HUES64 (cell line): Measurements from ENCODE around the gene ACP7.
"Not testable (repeated sequence)": the region's sequence is repeated elsewhere in the genome, so short reads cannot be mapped to it uniquely, and the experiment has no call there.

ENCODE experiments used
- H3K27ac ChIP-seq: 2 replicates; pipeline ENCODE4 v1.7.0; 2013; ENCODE audit warnings: low read depth, low read length, inconsistent platforms
- H3K27me3 ChIP-seq: 2 replicates; pipeline ENCODE4 v1.6.1; 2013; ENCODE audit warnings: mild to moderate bottlenecking, low read length; ENCODE audit not compliant: insufficient read depth
- H3K36me3 ChIP-seq: 2 replicates; pipeline ENCODE4 v1.6.1; 2013; ENCODE audit warnings: mild to moderate bottlenecking, low read length; ENCODE audit not compliant: insufficient read depth
- H3K4me1 ChIP-seq: 2 replicates; pipeline ENCODE4 v1.6.1; 2013; ENCODE audit warnings: mild to moderate bottlenecking, low read length, moderate library complexity; ENCODE audit not compliant: insufficient read depth
- H3K4me3 ChIP-seq: 2 replicates; pipeline ENCODE4 v1.5.1; 2013; ENCODE audit warnings: mild to moderate bottlenecking, low read length, moderate library complexity
- H3K9ac ChIP-seq: 2 replicates; pipeline ENCODE4 v1.6.1; 2013; ENCODE audit warnings: mild to moderate bottlenecking, low read depth, low read length
- H3K9me3 ChIP-seq: 2 replicates; pipeline ENCODE4 v1.6.1; 2013; ENCODE audit warnings: low read depth, low read length; ENCODE audit not compliant: insufficient read depth
- WGBS: fragments of 150-250, 120-280 bp; methylation state at CpG from one replicate; pipeline ENCODE4 v1.1.7; 2013; ENCODE audit warnings: missing lambda C conversion rate; 5-methylcytosine and 5-hydroxymethylcytosine counted together

ACP7 gene

GRCh38 chr19:39090881-39091280 lies 6.7 kb downstream of the ACP7 start:
- Histone ChIP-seq H3K27me3 (peaks cover 4% of the 10 kb centered on the region), H3K36me3 (no peaks in the 10 kb centered on the region), H3K27ac (no peak overlapping the region), H3K9me3 (no peaks in the 10 kb centered on the region), H3K4me3 (no peak overlapping the region), H3K4me1 (no peaks in the 10 kb centered on the region), H3K9ac (no peak overlapping the region)
- 91% methylated on average over 4 of the region's 4 CpGs for WGBS

- not testable (repeated sequence) for H3K4me3 ChIP-seq, H3K36me3 ChIP-seq, H3K9ac ChIP-seq, H3K4me1 ChIP-seq, H3K9me3 ChIP-seq, H3K27ac ChIP-seq
- WGBS: 71% methylated on average over 5 of the region's 5 CpGs
- peaks cover 14% of the 10 kb centered on the region for H3K27me3 ChIP-seq
Measured at GRCh38 chr19:39095799-39096540, 11.8 kb downstream of the ACP7 start.

GRCh38 chr19:39097299-39097698 lies 13.1 kb downstream of the ACP7 start:
- H3K27ac ChIP-seq: no peak overlapping the region
- H3K4me1 ChIP-seq: no peaks in the 10 kb centered on the region
- no peaks in the 10 kb centered on the region for H3K36me3 ChIP-seq
- H3K9me3 ChIP-seq: no peaks in the 10 kb centered on the region
- peaks cover 14% of the 10 kb centered on the region for H3K27me3 ChIP-seq
- WGBS: 73% methylated on average over 5 of the region's 5 CpGs
- no peak overlapping the region for H3K4me3 ChIP-seq
- H3K9ac ChIP-seq: no peak overlapping the region

DNA sequence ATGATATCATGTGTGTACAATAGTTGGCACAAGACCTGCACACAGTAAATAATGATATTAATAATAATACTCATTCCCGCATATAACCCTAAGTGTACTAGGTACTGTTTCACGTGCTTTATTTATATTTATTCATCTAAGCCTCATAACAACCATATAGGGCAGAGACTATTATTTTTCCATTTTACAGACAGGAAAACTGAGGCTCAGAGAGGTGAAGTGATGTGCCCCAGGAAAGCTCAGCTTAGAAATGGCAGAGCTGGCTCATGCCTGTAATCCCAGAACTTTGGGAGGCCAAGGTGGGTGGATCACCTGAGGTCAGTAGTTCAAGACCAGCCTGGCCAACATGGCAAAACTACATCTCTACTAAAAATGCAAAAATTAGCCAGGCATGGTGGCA lies 13.6 kb downstream of the ACP7 start:
- peaks cover 14% of the 10 kb centered on the region for H3K27me3 ChIP-seq
- H3K36me3 ChIP-seq: no peaks in the 10 kb centered on the region
- 100% methylated on average over 1 of the region's 2 CpGs for WGBS
- H3K4me1 ChIP-seq: no peaks in the 10 kb centered on the region
- no peak overlapping the region for H3K9ac ChIP-seq
- H3K27ac ChIP-seq: no peak overlapping the region
- H3K9me3 ChIP-seq: no peaks in the 10 kb centered on the region
- H3K4me3 ChIP-seq: no peak overlapping the region

DNA sequence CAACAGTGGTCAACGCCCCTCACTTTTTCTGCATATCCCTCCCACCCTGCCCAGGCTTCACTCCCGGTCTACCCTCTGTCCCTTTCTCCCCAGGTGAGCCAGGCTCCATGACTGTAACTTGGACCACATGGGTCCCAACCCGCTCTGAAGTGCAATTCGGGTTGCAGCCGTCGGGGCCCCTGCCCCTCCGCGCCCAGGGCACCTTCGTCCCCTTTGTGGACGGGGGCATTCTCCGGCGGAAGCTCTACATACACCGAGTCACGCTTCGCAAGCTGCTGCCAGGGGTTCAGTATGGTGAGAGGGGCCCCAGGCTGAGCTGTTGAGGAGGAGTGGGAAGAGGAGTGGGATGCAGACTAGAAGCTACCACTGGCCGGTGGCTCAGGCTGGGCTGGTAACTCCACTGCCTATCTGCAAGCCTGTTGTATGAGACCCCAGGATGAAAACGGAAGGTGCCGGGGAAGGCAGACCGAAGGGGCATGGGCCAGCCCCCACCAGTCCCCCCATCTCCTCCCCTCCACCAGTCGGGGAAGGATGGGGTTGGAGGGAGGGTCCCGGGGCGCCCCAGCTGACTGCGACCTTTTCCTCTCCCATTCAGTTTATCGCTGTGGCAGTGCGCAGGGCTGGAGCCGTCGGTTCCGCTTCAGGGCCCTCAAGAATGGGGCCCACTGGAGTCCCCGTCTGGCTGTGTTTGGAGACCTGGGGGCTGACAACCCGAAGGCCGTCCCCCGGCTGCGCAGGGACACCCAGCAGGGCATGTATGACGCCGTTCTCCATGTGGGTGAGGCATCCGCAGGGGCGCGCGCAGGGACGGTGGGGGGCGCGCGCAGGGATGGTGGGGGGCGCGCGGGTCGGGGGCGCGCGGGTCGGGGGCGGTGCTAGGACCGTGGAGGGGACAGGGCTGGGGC lies 14.4 kb downstream of the ACP7 start:
- no peaks in the 10 kb centered on the region for H3K9me3 ChIP-seq
- H3K36me3 ChIP-seq: no peaks in the 10 kb centered on the region
- no peak overlapping the region for H3K9ac ChIP-seq
- WGBS: 51% methylated on average over 52 of the region's 53 CpGs
- H3K27ac ChIP-seq: no peak overlapping the region
- no peaks in the 10 kb centered on the region for H3K4me1 ChIP-seq
- H3K27me3 ChIP-seq: peaks cover 14% of the 10 kb centered on the region
- H3K4me3 ChIP-seq: peak overlapping the region; percentile 47

DNA sequence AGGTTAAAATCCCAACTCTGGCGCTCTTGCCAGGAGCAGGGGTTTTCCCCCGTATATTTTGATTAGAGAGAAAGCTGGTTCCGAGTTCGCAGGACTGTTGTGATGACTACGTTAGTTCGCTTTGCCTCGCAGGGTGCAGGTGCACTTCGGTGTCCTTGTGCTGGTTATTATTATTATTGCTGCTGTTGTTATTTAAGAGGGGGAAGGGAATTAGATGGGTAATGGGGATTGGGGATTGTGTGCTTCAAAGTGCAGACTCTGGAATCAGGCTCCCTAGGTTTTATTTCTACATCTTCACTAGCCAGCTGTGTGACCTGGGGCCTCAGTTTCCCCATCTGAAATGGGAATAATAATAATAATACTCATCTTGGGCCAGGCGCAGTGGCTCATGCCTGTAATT lies 15.2 kb downstream of the ACP7 start:
- H3K9ac ChIP-seq: no peak overlapping the region
- no peaks in the 10 kb centered on the region for H3K4me1 ChIP-seq
- no peaks in the 10 kb centered on the region for H3K9me3 ChIP-seq
- no peak overlapping the region for H3K27ac ChIP-seq
- peak overlapping the region; percentile 47 for H3K4me3 ChIP-seq
- WGBS: 67% methylated on average over 9 of the region's 9 CpGs
- H3K27me3 ChIP-seq: peaks cover 14% of the 10 kb centered on the region
- no peaks in the 10 kb centered on the region for H3K36me3 ChIP-seq

GRCh38 chr19:39100500-39101166 lies 16.5 kb downstream of the ACP7 start:
- Histone ChIP-seq H3K9ac (no peak overlapping the region), H3K4me3 (no peak overlapping the region), H3K9me3 (no peaks in the 10 kb centered on the region), H3K4me1 (no peaks in the 10 kb centered on the region), H3K36me3 (no peaks in the 10 kb centered on the region), H3K27ac (no peak overlapping the region), H3K27me3 (peaks cover 14% of the 10 kb centered on the region)
- WGBS: 89% methylated on average over 17 of the region's 19 CpGs

DNA sequence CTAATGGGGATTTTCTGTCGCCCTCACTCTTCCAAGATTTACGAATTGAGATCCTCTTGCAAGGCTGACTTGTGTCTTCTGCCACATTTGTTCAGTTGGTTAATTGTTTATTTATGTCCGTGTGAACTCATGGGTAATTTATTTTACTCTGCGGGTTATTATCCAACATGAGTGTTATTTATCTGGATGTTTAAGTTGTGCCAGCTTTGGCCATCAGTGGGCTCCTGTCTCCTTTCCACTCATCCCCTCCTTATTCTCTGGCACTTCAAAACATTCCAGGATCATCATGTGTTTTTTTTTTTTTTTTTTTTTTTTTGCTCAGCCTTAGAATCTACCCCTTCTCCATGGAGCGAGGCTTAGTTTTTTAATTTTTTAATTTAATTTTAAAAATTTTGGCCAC lies 19.0 kb downstream of the ACP7 start:
- H3K36me3 ChIP-seq: no peaks in the 10 kb centered on the region
- H3K27ac ChIP-seq: no peak overlapping the region
- H3K4me1 ChIP-seq: no peaks in the 10 kb centered on the region
- peaks cover 13% of the 10 kb centered on the region for H3K27me3 ChIP-seq
- no peak overlapping the region for H3K4me3 ChIP-seq
- no peaks in the 10 kb centered on the region for H3K9me3 ChIP-seq
- WGBS: 70% methylated on average over 4 of the region's 5 CpGs
- no peak overlapping the region for H3K9ac ChIP-seq

DNA sequence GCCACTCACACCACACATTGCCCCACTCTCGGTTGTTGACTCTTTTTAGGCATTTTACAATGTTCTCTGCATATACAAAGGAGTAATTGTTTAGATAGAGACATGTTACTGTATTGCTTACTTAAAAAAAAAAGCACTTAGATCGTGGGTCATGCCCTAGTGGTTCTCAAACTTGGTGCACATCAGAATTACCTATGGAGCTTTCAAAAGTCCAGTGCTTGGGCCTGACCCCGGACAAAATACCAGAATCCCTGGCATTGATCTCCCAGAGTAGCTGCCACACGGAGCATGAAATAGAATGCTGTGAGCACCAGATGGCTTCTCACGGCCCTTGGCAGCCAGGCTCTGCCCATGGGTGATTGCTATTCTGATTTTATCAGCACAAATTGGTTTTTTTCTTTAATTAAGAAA lies 20.0 kb downstream of the ACP7 start:
- Histone ChIP-seq H3K4me1 (no peaks in the 10 kb centered on the region), H3K4me3 (no peak overlapping the region), H3K9me3 (no peaks in the 10 kb centered on the region), H3K27ac (no peak overlapping the region), H3K27me3 (peaks cover 3% of the 10 kb centered on the region), H3K36me3 (no peaks in the 10 kb centered on the region), H3K9ac (no peak overlapping the region)
- 91% methylated on average over 4 of the region's 5 CpGs for WGBS

DNA sequence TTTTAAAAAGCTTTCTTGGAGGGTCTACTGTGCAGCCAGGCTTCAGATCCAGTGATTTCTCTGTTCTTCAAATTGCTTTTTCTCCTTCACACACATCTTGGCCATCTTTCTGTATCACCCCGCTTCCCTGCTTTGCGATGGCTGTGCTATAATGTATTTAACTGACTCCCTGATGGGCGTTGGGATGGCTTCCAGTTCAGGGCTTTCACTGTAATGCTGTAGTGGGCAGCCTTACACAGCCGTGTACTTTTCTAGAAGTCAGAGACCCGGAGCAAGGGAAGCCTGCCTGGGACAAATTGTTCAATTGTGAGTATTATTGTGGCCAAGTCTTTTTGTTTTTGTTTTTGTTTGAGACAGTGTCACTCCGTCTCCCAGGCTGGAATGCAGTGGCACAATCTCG lies 22.0 kb downstream of the ACP7 start:
- no peaks in the 10 kb centered on the region for H3K27me3 ChIP-seq
- no peaks in the 10 kb centered on the region for H3K36me3 ChIP-seq
- H3K4me3 ChIP-seq: no peak overlapping the region
- 84% methylated on average over 7 of the region's 7 CpGs for WGBS
- H3K4me1 ChIP-seq: no peaks in the 10 kb centered on the region
- H3K9me3 ChIP-seq: no peaks in the 10 kb centered on the region
- H3K27ac ChIP-seq: no peak overlapping the region
- no peak overlapping the region for H3K9ac ChIP-seq

- H3K9ac ChIP-seq: no peak overlapping the region
- no peaks in the 10 kb centered on the region for H3K9me3 ChIP-seq
- H3K27me3 ChIP-seq: no peaks in the 10 kb centered on the region
- no peak overlapping the region for H3K27ac ChIP-seq
- H3K4me1 ChIP-seq: peaks cover 4% of the 10 kb centered on the region; the same call in 1 of the 2 replicates
- H3K4me3 ChIP-seq: no peak overlapping the region
- no peaks in the 10 kb centered on the region for H3K36me3 ChIP-seq
Measured at GRCh38 chr19:39109641-39110040, 25.5 kb downstream of the ACP7 start.
